Measurements from ENCODE around the gene DIP2C.
"Not testable (repeated sequence)": the region's sequence is repeated elsewhere in the genome, so short reads cannot be mapped to it uniquely, and the experiment has no call there.

The DIP2C gene

GRCh38 chr10:590721-591120 is 98.7 kb downstream of the DIP2C start:
- no peak for DNase-seq

DNA sequence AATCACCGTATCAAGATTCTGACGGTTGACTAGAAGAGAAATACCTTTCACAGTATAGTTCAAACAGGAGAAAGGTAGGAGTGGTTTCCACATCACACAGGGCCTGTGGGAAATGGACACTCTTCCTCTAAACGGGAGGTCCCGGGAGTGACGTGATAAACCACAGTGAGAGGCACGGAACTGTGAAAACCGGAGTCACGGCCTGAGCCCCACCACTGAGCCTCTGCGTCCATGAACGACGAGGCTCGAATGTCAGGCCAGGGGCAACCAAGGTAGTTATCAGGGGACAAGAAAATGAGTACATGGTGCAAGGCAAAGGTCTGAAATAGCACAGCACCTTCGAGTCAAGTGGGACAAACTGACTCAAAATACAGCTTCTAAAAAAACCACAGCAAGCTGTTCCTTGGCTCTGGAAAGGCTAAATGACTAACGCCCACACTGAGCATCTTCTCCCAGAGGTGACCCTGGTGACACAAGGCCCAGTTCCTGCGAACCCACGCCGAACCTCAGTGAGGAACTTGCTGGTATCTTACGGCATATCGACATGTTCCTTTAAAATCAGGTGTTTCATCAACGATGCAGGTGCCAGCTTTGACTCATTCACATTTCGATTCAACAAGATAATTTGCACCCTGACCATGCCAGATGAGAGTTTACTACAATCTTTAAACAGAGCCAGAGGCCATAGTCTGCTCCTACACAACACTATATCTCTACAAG is 99.3 kb downstream of the DIP2C start:
- DNase-seq: no peak

GRCh38 chr10:588246-589165 is 101.0 kb downstream of the DIP2C start:
- DNase-seq: no peak

- DNase-seq: no peak
These were observed 102.8 kb downstream of the DIP2C start for GRCh38 chr10:586716-587115.

DNA sequence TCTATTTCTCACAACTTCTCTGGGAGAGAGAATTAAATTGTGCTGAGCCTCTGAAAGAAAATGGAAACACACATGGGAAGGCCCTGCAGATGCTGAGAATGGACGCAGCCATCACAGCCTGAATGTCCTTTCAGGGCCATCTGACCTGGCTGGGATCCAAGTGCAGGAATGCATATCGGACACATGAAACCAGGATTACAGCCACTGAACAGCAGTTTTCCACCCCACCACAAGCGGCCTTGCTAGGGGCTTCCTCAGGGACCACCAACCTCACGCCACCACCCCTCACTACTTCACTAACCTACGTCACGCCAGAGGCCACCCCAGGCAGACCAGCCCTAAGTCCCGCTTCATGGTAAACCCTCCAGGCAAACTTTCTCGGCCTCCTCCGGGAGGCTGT is 103.3 kb downstream of the DIP2C start:
- DNase-seq: no peak

DNA sequence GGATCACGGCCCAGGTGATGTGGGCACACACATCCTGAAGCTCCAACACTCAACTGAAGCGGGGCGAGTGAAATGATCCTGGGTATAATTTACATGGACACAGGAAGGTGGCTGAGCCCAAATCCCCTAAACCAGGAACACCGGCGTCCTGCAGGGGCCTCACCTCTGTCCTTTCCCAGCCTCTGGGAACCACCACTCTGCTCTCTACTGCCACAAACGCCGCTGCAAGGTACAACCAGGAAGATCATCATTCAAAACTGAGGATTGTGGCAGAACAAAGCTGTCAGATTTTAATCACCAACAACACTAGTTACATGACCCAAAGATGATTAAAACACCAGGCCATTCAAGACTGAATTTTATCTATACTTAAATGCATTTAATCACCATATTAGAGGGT is 104.0 kb downstream of the DIP2C start:
- DNase-seq: no peak

DNA sequence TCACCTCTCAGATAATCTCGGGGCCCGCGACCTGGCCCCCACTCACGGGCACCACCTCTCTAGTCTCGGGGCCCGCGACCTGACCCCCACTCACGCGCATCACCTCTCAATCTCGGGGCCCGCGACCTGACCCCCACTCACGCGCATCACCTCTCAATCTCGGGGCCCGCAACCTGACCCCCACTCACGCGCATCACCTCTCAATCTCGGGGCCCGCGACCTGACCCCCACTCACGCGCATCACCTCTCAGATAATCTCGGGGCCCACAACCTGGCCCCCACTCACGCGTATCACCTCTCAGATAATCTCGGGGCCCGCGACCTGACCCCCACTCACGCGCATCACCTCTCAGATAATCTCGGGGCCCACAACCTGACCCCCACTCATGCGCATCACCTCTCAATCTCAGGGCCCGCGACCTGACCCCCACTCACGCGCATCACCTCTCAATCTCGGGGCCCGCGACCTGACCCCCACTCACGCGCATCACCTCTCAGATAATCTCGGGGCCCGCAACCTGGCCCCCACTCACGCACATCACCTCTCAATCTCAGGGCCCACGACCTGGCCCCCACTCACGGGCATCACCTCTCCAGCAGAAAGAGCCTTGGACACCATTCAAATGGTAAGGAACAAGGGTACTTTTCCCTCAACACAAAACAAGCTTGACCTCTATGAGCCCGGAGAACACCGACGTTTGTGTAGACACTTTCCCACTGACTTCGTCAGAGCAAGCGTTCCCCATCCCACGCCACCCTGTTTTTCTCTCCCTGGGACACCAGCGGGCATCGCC is 104.8 kb downstream of the DIP2C start:
- DNase-seq: not testable (repeated sequence)

- DNase-seq: no peak
These were observed 106.0 kb downstream of the DIP2C start for GRCh38 chr10:583433-583832.

GRCh38 chr10:581776-582330 is 107.6 kb downstream of the DIP2C start:
- DNase-seq: no peak

DNA sequence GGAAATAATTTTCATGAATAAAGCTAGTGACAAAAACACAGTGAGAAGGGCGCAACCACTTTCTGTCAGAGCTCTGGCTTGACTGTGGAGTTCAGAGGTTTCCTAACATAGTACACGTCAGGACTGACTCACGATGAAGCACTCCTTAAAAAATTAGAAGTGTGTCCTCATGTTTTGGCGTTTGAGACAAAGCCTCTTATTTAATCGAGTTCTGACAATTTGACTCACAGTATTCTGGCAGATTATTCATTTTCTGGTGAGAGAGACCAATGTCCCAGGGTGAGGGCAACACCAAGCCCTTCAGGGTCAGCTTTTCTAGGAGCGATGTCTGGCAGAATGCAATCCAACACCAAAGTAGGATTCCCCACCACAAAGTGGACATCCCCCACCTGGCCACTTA is 108.7 kb downstream of the DIP2C start:
- DNase-seq: no peak

DNA sequence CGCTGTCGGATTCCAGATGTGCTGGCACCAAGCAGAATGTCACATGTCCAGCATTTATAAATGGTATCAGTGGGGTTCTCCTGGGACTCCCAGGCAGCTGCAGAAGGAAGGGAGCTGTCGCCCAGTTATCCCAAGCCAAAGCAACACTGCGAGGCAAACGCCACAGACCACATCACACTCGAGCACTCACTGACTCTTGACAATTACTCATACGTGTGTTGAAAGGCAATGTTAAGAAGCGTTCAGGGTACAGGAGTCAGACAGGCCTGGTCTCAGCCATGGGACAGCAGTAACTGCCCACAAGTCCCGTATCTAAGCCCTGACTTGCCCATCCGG is 113.4 kb downstream of the DIP2C start:
- no peak for DNase-seq

DNA sequence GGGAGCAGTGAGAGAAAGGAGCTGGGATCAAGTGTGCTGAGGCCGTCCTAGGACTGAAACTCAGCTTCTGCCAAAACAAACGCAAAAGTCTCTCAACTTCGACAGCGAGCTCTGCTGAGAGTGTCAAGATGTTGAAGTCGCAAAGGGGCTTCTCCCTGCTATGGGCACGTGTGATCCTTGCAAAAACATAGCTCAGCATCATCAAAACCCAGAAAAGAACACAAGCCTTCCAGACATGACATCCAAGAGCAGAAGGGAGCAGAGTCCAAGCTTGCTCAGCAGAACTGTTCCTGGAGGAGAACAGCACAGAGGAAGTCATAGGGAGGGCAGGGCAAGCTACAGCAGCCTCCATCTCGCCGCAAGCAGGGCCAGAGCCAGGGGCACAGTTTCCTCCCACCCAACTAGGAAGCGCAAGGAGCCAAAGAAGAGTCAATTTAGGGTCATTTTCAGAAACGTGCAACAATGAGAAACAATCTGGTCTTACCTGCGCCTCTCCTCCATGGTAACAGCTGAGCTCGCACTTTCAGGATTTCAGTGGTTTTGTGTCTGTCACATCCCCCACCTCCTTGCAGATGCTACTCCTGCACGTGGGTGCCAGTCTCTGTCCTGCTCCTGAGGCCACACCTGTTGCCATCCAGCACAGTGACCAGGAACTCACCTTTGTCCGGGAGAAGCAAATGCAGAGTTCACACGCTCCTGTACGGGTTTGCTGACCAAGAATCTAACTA is 113.9 kb downstream of the DIP2C start:
- DNase-seq: no peak

- DNase-seq: no peak
These were observed 116.8 kb downstream of the DIP2C start for GRCh38 chr10:572696-573095.

GRCh38 chr10:571688-572451 is 117.6 kb downstream of the DIP2C start:
- no peak for DNase-seq

DNA sequence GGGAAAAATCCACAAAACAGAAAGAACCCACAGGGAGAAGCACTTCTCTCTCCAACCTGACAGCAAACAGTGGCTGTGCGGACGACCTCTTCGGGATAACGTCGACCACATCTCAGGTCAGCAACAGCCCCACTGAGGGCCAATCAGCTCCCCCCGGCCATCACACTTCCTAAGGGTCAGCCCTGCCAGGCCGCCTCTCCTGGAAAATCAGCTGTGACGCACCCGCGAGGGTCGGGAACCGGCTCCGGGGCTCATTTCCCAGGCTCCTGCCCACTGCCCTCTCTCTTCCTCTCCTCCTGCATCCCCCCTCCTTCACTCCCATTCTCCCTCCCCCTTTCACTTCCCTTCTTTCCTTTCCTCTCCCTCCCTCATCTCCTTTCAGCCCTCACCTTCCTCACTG is 118.3 kb downstream of the DIP2C start:
- DNase-seq: no peak

DNA sequence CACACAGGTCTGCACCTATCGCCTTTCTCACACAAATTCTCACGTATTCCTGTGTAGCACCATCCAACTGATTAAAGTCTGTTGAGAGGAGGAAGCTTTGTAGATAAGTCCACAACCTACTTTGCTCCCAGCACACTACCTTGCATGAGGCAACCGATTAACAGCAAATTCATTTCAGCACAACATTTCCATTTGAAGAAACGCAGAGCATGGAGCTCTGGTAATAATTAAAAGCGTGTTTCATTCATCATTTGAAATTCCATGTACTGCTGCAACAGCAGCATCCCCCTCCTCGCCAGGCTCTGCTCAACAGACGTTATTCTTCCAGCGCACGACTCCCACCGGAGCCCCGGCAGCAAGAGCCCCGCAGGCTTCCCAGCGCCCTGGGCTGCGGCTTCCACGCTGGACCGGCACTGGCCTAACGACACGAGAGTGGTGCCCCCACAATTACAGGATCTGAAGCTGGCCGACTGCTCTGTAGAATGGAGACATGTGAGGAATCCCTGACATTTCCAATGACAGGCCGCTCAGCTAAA is 118.8 kb downstream of the DIP2C start:
- no peak for DNase-seq

GRCh38 chr10:569961-570627 is 119.4 kb downstream of the DIP2C start:
- DNase-seq: no peak

- no peak for DNase-seq
These were observed 120.6 kb downstream of the DIP2C start for GRCh38 chr10:568848-569247.

DNA sequence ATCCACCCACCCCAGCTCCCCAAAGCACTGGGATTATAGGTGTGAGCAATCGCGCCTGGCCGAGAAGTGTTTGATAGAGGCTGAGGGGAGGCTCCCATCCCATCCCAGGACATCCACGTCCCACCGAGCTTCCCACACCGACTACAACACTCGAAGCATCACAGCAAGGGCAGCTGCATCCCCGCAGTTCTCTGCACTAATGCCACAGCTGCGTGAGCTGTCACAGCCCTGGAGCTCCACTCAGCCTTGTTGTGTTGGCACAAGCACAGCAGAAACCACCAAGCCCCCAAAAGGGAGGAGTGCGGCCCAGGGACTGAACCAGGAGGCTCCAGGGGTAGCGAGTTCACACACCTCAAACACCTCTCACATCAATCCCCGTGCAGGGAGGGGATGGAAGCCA is 121.6 kb downstream of the DIP2C start:
- no peak for DNase-seq

- DNase-seq: no peak
These were observed 123.1 kb downstream of the DIP2C start for GRCh38 chr10:566241-566885.
